A673 (cell line): ENCODE measurements around the gene LRRC4C. TPM values are rescaled to one million over a fixed set of nuclear protein-coding genes. Genes with fewer than 3 reads are reported as not detected.

Experiments
- BruUV-seq: library from RNA; stranded (reverse); fragments of 400-500 nt; replicated peaks from 2 replicates; lab custom pipeline; 2021; lab: Mats Ljungman, UMichigan
- CTCF ChIA-PET: fragments of 300-600 bp; sonication (Branson Sonifier 250); formaldehyde crosslinking; loops from one replicate; lab custom pipeline; 2022; ENCODE audit warnings: antibody characterized with exemption; lab: Charles Lee
- POLR2A ChIA-PET: fragments of 300-600 bp; sonication (Branson Sonifier 250); formaldehyde crosslinking; loops from one replicate; lab custom pipeline; 2022; ENCODE audit warnings: antibody characterized with exemption; ENCODE audit not compliant: low non-redundant PET; lab: Charles Lee
- DNase-seq: peaks from one replicate; pipeline ENCODE4 v3.0.0-alpha.2; 2015; ENCODE audit warnings: low spot score
- H3K27ac ChIP-seq: fragments of 200-600 bp; sonication (generic); 2 replicates; pipeline ENCODE4 v1.5.1; 2016; ENCODE audit warnings: mixed run types, low read depth, mild to moderate bottlenecking, mixed read lengths, antibody characterized with exemption, low read length; ENCODE audit not compliant: poor library complexity, severe bottlenecking
- H3K27me3 ChIP-seq: fragments of 200-600 bp; sonication (generic); replicated peaks from 2 replicates; pipeline ENCODE4 v1.6.1; 2017; ENCODE audit warnings: mixed run types, low read depth, mild to moderate bottlenecking, mixed read lengths, antibody characterized with exemption, low read length; ENCODE audit not compliant: insufficient read depth, poor library complexity
- H3K36me3 ChIP-seq: fragments of 200-600 bp; sonication (generic); 2 replicates; pipeline ENCODE4 v1.6.1; 2016; ENCODE audit warnings: mixed run types, mild to moderate bottlenecking, mixed read lengths, antibody characterized with exemption, low read length; ENCODE audit not compliant: insufficient read depth, poor library complexity, severe bottlenecking
- H3K4me1 ChIP-seq: fragments of 200-600 bp; sonication (generic); 2 replicates; pipeline ENCODE4 v1.6.1; 2017; ENCODE audit warnings: mixed run types, mild to moderate bottlenecking, mixed read lengths, antibody characterized with exemption, low read length; ENCODE audit not compliant: insufficient read depth, poor library complexity, severe bottlenecking
- H3K4me3 ChIP-seq: fragments of 200-600 bp; sonication (generic); 2 replicates; pipeline ENCODE4 v1.5.1; 2016; ENCODE audit warnings: low read depth, mixed run types, mild to moderate bottlenecking, mixed read lengths, low read length; ENCODE audit not compliant: poor library complexity, severe bottlenecking
- H3K9me3 ChIP-seq: fragments of 200-600 bp; sonication (generic); 2 replicates; pipeline ENCODE4 v1.6.1; 2016; ENCODE audit warnings: mixed run types, low read depth, mild to moderate bottlenecking, mixed read lengths, antibody characterized with exemption, low read length; ENCODE audit not compliant: poor library complexity, severe bottlenecking
- EZH2 ChIP-seq: fragments of 200-600 bp; sonication (generic); IDR thresholded peaks from 2 replicates; pipeline ENCODE4 v1.6.1; 2017; ENCODE audit warnings: borderline replicate concordance, low read depth, mild to moderate bottlenecking, mixed read lengths, antibody characterized with exemption, low read length; ENCODE audit not compliant: poor library complexity, severe bottlenecking
- intact Hi-C: fragments of 100-400 bp; cut with micrococcal nuclease; formaldehyde crosslinking; loops from one replicate; pipeline ENCODE4 v1.10.0; 2022; ENCODE audit not compliant: unreplicated experiment
- total RNA-seq: library from RNA; stranded (reverse); gene quantifications from 2 replicates; pipeline ENCODE4 v1.2.3, GENCODE V29; 2021
- TF ChIP-seq, protein P1 (sequence below): fragments of 300-800, 200-600 bp; sonication (generic); conservative IDR thresholded peaks from 2 replicates; pipeline ENCODE4 v1.5.1; 2017; ENCODE audit warnings: low read depth, mild to moderate bottlenecking, antibody characterized with exemption, low read length, moderate library complexity, mixed read lengths

LRRC4C gene
- total RNA-seq, 1 experiment from 2014 or later, result 38.3 TPM

DNA sequence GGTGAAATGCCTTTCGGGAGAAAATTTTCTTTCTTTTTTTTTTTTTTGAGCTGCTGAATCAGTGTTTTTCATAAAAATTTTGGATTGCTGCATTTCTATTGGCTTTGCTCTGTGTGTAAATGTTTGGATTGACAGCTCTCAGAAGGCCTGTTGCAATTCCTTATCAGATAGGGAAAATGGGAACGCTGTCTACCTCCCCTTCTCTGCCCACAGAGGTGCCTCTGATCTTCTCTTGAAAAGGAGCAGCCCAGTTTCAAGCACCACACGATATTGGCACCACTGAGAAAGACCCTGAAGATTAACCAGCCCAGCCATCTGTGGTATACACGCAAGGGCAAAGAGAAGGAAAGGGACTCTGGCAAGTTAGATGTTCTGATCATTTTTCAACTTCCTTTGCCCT is 1272.2 kb downstream of the LRRC4C start:
- no peak overlapping the region for H3K4me3 ChIP-seq
- no peaks in the 10 kb centered on the region for H3K27me3 ChIP-seq
- H3K4me1 ChIP-seq, result peaks cover 4% of the 10 kb centered on the region
- TF ChIP-seq, protein P1, sequence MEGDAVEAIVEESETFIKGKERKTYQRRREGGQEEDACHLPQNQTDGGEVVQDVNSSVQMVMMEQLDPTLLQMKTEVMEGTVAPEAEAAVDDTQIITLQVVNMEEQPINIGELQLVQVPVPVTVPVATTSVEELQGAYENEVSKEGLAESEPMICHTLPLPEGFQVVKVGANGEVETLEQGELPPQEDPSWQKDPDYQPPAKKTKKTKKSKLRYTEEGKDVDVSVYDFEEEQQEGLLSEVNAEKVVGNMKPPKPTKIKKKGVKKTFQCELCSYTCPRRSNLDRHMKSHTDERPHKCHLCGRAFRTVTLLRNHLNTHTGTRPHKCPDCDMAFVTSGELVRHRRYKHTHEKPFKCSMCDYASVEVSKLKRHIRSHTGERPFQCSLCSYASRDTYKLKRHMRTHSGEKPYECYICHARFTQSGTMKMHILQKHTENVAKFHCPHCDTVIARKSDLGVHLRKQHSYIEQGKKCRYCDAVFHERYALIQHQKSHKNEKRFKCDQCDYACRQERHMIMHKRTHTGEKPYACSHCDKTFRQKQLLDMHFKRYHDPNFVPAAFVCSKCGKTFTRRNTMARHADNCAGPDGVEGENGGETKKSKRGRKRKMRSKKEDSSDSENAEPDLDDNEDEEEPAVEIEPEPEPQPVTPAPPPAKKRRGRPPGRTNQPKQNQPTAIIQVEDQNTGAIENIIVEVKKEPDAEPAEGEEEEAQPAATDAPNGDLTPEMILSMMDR, result no peak
- TF ChIP-seq EZH2, result no peak
- no peak overlapping the region for H3K27ac ChIP-seq
- no TSS peak for BruUV-seq
- ChIA-PET POLR2A (interaction anchor here (0.6 kb wide), 1 partner anchor 12 kb away, joined by 6 read pairs; no protein-coding TSS in a partner anchor), CTCF (interaction anchor here (0.7 kb wide), 1 partner anchor 81 kb away, joined by 6 read pairs; no protein-coding TSS in a partner anchor)
- no peaks in the 10 kb centered on the region for H3K9me3 ChIP-seq
- no peaks in the 10 kb centered on the region for H3K36me3 ChIP-seq
- intact Hi-C loops, result no loop called here
- DNase-seq, result no peak

DNA sequence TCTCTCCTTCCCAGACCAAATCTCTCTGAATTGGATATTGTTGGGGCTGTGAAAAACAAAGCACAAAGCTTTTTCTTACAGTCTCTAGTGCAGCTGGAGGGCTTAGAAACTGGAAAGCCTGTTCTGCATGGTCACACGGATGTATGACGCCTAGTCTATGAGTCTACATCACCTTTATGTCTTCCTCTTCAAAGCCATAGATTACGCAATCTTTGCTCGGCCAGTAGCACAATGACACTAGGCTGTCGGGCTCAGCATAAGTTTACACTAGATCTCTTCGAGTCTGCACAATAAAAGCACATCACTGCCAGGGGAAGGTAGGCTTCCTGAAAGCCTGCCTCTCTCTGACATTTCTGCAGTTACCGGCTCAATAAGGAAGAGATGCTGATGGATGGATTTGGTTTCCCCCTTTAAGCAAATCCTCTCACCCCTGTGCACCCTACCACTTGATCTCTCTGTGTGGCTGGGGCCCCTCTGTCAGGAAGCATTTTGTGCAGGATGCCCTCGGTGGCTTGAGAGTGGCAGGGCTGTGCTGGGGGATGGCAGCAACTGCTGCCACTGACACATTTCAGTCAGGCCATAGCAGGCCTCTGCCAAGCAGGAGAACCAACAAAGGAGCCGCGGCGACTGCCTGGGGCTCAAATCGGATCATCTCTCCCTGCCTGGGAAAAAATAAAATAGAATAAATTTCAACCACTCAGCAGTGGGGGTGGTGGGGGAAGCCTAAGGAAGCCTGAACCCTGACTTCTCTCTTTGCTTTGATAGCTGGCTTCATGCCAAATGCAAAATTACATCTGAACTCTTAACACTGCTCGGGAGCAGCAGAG is 1272.8 kb downstream of the LRRC4C start:
- H3K4me1 ChIP-seq, result peaks cover 4% of the 10 kb centered on the region
- CTCF ChIA-PET, result interaction anchor here (0.7 kb wide), 1 partner anchor 82 kb away, joined by 6 read pairs; no protein-coding TSS in a partner anchor
- H3K4me3 ChIP-seq, result no peak overlapping the region
- H3K9me3 ChIP-seq, result no peaks in the 10 kb centered on the region
- POLR2A ChIA-PET, result interaction anchor here (0.6 kb wide), 1 partner anchor 11 kb away, joined by 6 read pairs; no protein-coding TSS in a partner anchor
- no peak for DNase-seq
- H3K27ac ChIP-seq, result no peak overlapping the region
- no peak for TF ChIP-seq EZH2
- TF ChIP-seq, protein P1, result no peak
- no TSS peak for BruUV-seq
- H3K36me3 ChIP-seq, result no peaks in the 10 kb centered on the region
- intact Hi-C loops, result no loop called here
- H3K27me3 ChIP-seq, result no peaks in the 10 kb centered on the region

DNA sequence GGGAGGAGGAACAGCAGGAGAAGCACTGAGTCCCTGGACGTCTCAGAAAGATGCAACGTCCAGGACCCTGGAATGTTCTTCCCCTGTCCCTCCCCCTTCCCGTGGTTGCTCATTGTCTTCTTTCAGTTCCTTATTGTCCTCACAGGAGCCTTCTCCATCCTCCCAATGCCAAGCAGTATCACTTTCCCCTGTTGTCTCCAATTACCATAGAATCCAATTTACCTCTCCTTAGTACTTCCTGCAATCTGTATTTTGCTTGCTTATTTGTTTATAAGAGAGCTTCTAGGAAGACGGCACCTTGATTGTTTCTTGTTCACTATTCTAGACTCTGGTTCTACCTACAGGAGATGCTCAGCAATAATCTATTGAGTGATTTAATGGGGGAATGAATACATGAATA is 1273.7 kb downstream of the LRRC4C start:
- H3K27ac ChIP-seq, result no peak overlapping the region
- intact Hi-C loops, result no loop called here
- TF ChIP-seq, protein P1, result no peak
- TF ChIP-seq EZH2, result no peak
- no peaks in the 10 kb centered on the region for H3K9me3 ChIP-seq
- DNase-seq, result no peak
- no peaks in the 10 kb centered on the region for H3K36me3 ChIP-seq
- no peak overlapping the region for H3K4me3 ChIP-seq
- ChIA-PET POLR2A (no interaction called here), CTCF (interaction anchor here (0.5 kb wide), 1 partner anchor 21 kb away, joined by 3 read pairs; no protein-coding TSS in a partner anchor)
- BruUV-seq, result no TSS peak
- H3K27me3 ChIP-seq, result no peaks in the 10 kb centered on the region
- H3K4me1 ChIP-seq, result peaks cover 4% of the 10 kb centered on the region
